ENCODE data around the gene SOHLH1.
A peak's percentile ranks its signal among the peaks of the same experiment; 100 is the strongest.

Gene SOHLH1

DNA sequence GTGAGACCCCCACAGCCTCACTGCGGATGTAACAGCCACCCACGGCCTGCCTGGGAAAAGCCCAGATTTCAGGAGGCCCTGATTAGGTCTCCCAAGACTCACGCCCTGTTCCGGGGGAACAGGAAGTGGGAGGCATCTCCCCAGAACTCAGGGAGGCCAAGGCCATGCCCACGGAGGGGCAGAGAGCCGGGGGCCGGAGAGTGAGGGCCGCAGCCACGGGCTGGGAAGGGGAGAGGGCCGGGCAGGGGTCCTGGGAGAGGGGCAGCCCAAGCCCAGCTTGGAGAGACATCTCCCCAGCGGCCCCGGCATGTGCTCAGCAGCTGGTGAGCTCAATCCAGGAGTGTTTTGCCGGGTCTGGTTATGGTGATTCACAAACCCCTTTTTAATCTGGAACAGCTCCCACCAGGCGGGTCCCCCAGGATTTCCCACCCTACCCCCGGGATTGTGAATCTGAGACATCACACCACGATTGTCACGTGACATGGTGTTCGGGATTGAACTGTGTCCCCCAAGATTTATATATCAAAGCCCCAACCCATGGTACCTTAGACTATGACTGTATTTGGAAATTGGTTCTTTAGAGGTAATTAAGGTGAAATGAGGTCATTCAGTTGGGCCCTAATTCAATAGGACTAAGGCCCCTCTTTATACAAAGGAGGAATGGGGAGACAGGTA, 29.3 kb upstream of the SOHLH1 start:
- no peak for DNase-seq

DNA sequence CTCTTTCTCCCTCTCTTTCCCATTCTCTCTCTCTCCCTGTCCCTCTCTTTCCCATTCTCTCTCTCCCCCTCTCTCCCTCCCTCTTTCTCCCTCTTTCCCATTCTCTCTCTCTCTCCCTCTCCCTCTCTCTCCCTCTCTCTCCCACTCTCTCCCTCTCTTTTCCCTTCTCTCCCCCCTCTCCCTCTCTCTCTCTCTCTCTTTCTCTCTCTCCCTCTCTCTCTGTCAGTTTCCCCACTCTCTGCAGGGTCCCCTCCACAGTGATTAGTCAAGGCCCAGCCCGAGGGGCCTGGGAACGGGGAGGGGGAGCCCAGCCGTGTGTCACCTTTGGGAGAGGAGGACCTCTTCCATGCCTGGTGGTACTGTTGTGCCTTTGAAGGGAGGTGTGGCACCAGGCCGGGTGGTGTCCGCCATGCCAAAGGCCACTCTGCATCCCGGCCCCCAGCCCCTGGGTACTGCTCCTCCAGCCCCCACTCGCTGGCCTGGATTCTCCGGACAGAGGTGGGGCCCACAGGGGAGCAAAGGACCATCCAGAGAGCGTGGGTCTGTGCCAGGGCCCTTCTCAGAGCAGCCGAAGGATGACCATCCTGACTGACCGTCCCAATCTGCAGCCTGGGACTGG, 28.1 kb upstream of the SOHLH1 start:
- DNase-seq, result no peak

- no peak for DNase-seq
Observed at GRCh38 chr9:135726138-135726853, 27.0 kb upstream of the SOHLH1 start.

- no peak for DNase-seq
Observed at GRCh38 chr9:135724186-135724787, 25.0 kb upstream of the SOHLH1 start.

GRCh38 chr9:135722365-135722764, 23.1 kb upstream of the SOHLH1 start:
- no peak for DNase-seq

DNA sequence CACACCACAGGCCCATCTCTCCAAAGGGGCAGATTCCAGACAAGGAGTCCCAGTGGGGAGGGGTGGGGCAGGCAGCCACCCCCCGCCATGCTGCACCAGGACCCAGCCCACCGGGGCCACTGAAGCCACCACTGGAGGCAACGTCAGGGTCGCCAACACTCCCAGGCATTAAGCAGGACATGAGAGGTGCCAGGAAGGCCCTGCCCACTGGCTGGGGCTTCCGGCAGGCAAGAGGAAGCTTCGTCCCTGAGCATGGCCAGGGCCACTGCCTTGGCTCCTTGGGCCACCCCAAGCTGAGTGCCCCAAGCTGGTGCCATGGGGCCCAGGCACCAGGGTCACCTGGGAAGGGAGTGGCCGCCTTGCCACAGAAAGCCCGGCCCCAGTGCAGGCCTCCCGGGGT, 20.2 kb upstream of the SOHLH1 start:
- DNase-seq, result no peak

GRCh38 chr9:135718616-135719015, 19.3 kb upstream of the SOHLH1 start:
- peak; percentile 45 to 80 for DNase-seq

DNA sequence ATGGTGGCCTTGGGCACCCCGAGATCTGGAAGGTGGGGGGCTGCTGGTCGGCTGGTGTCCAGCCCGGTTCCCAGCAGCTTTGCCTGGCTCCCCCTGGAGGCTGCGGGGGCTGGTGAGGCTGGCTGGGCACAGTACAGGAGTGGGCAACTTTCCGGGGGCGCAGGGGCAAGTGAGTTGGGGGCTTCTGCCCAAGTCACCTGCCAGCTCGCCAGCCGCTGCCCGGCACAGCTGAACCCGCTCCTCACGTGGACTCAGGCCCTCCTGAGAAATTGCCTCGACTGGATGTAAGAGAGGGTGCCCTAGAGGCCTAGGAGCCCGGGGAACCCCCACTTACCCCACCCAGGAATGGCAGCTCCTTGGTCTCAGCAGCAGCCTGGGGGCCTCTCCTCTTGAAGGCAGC, 18.1 kb upstream of the SOHLH1 start:
- no peak for DNase-seq

- no peak for DNase-seq
Observed at GRCh38 chr9:135716045-135716444, 16.8 kb upstream of the SOHLH1 start.

DNA sequence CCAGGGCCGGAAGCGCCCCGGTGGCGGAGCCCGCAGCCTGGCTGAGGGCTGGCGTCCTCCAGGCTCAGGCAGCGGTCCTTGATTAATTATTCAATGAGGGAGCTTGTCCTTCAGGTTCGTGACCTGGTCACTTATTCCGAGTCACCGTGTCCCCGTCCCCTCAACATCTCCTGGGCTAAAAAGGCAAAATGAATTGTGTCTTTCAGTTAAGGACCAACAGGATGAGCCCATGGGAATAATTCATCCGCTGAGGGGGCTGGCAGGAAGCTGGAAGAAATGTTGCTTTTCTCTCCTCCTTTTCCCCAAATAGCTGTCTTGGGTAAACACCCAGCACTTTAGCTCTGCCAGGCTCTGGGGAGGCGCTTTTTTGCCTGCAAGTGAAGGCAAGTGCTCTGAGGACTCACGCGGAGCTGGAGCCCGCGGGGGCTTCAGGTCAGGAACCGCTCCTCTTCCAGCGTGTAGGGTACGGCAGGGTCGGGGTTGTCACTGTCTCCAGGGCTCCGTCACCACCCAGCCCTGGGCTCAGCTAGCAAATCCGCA, 15.8 kb upstream of the SOHLH1 start:
- no peak for DNase-seq

DNA sequence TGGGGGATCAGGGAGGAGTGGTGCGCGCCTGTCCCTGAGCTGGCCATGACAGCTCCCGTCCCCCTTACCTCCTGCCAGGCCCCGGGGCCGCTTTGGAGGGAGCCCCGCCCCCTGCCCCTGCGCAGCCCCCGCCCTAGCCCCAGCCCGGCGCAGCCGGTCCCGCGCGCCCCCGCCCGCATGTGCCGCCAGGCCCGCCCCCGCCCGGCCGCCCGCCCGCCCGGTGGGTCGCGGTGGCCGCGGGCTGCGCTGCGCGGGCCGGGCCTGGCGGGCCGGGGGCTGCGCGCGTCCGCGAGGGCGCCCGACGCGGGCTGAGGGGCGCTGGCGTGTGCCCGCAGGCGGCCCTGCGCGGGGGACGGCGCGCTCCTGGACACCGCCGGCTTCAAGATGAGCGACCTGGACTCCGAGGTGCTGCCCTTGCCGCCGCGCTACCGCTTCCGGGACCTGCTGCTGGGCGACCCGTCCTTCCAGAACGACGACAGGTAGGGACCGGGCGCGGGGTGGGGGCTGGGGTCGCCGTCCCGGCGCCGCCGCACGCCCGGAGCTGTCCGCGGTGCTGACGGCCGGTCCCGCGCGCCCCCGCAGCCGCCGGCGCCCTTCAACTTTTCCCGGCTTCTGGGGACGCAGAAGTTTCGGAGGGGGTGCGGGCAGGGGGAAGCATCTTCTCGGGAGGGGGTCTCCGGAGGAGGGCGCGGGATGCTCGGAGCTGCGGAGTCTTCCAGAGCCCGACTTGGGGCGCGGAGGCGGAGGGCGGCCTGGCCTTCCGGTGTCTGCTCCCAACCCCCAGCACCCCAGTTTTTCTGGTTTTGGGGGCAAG, 15.2 kb upstream of the SOHLH1 start:
- no peak for DNase-seq

GRCh38 chr9:135712613-135713295, 13.5 kb upstream of the SOHLH1 start:
- DNase-seq, result no peak

DNA sequence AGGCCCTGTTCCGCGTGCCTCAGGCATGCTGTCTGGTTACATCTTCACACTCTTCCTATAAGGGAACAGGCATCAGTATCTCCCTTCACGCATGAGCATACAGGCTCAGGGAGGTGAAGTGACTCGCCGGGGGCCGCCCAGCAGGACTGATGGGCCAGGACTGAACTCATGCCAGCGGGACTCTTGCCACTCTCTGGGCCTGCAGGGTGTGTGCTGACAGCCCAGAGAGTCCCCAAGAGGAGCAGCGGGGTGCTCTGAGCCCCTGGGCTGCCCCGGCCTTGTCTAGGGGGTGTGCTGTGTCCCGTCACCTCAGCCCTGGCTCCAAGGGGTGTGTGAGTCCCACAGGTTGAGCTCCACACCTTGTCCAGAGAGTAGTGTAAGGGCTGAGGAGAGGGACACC, 12.6 kb upstream of the SOHLH1 start:
- DNase-seq, result no peak

GRCh38 chr9:135711391-135711790, 12.1 kb upstream of the SOHLH1 start:
- DNase-seq, result no peak

GRCh38 chr9:135708164-135708563, 8.9 kb upstream of the SOHLH1 start:
- no peak for DNase-seq

DNA sequence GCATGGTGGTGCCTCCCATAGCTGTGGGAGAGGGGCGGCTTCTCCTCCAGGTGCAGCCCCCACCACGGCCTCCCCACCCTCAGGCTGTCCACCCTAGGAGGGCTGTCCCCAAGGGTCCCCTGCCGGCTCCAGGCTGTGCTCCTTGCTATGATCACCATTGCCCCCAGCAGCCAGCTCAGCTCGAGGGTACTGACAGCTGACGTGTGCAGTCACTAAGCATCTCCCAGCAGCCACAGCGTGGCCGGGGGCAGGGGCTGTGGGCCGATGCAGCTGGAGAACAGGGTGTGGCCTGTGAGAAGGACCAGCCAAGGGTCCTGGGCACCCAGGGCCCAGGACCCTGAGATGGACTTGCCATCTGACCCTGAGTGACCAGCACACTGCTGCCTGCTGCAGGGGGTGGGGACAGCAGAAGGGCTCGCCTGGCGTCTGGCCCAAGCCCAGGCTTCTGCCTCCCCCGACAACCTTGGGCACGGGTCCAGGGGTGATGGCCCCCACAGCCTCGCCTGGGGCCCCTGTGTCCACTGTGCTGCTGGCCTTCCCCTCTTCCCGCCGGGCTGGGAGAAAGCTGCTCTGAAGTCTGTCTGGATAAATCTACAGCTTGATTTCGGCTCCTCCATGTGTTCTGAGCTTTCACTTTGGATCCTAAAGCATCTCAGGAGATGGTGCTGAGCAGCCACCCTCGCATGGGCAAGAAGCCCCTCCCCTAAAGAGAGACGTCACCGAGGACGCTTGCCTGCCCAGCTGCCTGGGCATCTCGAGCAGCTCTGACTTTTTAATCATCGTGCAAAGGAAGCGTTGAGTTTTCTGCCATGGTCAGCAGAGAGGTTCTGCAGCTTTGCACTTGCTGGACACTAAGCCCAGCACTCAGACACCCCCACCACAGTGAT, 8.2 kb upstream of the SOHLH1 start:
- DNase-seq, result no peak

DNA sequence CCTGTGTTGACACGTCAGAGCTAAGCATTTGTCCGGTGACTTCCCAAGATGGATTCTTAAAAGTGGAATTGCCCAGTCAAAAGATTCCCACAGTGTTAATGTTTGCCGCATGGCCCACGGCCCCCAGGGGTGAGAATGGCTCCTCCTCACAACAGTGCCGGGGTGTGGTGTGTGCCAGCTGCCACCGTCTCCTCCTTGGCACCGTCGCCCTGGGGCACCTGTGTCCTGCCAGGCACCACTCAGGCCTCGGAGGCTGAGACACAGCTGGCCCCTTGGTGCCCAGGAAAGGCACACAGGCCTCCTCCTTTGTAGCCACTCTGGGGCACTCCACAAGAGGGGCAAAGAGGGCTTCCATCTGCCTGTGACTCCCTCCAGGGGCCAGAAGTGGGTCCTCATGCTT, 7.0 kb upstream of the SOHLH1 start:
- no peak for DNase-seq

- DNase-seq, result no peak
Observed at GRCh38 chr9:135705376-135705775, 6.1 kb upstream of the SOHLH1 start.

- DNase-seq, result no peak
Observed at GRCh38 chr9:135704483-135704882, 5.2 kb upstream of the SOHLH1 start.

GRCh38 chr9:135703726-135704125, 4.4 kb upstream of the SOHLH1 start:
- DNase-seq, result no peak
